ENCODE measurements around the gene HOXB8.

Gene HOXB8

GRCh38 chr17:48624544-48625494 is 9.7 kb upstream of the HOXB8 start:
- no peak for DNase-seq (ENCODE audit: low read depth in 2 of 2)

GRCh38 chr17:48624118-48624517 is 9.0 kb upstream of the HOXB8 start:
- no peak for DNase-seq (ENCODE audit: low read depth in 2 of 2)

GRCh38 chr17:48623583-48623982 is 8.5 kb upstream of the HOXB8 start:
- no peak for DNase-seq (ENCODE audit: low read depth in 2 of 2)

GRCh38 chr17:48622857-48623256 is 7.8 kb upstream of the HOXB8 start:
- DNase-seq (ENCODE audit: low read depth in 2 of 2): no peak

GRCh38 chr17:48621410-48622392 is 6.6 kb upstream of the HOXB8 start:
- no peak for DNase-seq (ENCODE audit: low read depth in 2 of 2)

- no peak for DNase-seq (ENCODE audit: low read depth in 2 of 2)
Observed at GRCh38 chr17:48620461-48621139, 5.5 kb upstream of the HOXB8 start.

GRCh38 chr17:48619826-48620449 is 4.8 kb upstream of the HOXB8 start:
- DNase-seq (ENCODE audit: low read depth in 2 of 2): no peak

GRCh38 chr17:48618256-48618896 is 3.3 kb upstream of the HOXB8 start:
- peak; percentile 54 to 65 for DNase-seq (ENCODE audit: low read depth in 2 of 2)

GRCh38 chr17:48617471-48618255 is 2.6 kb upstream of the HOXB8 start:
- DNase-seq (ENCODE audit: low read depth in 2 of 2): no peak

- no peak for DNase-seq (ENCODE audit: low read depth in 2 of 2)
Observed at GRCh38 chr17:48616717-48617470, 1.8 kb upstream of the HOXB8 start.

GRCh38 chr17:48615963-48616716 is 1.0 kb upstream of the HOXB8 start:
- no peak for DNase-seq (ENCODE audit: low read depth in 2 of 2)

- DNase-seq (ENCODE audit: low read depth in 2 of 2): no peak
Observed at GRCh38 chr17:48613862-48614694, 1.0 kb downstream of the HOXB8 start.

GRCh38 chr17:48612854-48613691 is 2.0 kb downstream of the HOXB8 start:
- no peak for DNase-seq (ENCODE audit: low read depth in 2 of 2)

- no peak for DNase-seq (ENCODE audit: low read depth in 2 of 2)
Observed at GRCh38 chr17:48612456-48612853, 2.6 kb downstream of the HOXB8 start.

- no peak for DNase-seq (ENCODE audit: low read depth in 2 of 2)
Observed at GRCh38 chr17:48611681-48612455, 3.2 kb downstream of the HOXB8 start.

- no peak for DNase-seq (ENCODE audit: low read depth in 2 of 2)
Observed at GRCh38 chr17:48611213-48611612, 3.9 kb downstream of the HOXB8 start.
